GM23338 (cell line): ENCODE measurements around the gene BDH1.

ENCODE experiments used
- EZH2 ChIP-seq: fragments of 200-600 bp; sonication (generic); IDR thresholded peaks from one replicate; pipeline ENCODE4 v1.8.0; 2017; ENCODE audit warnings: antibody characterized with exemption, mild to moderate bottlenecking, low read depth; ENCODE audit not compliant: unreplicated experiment
- ZNF114 ChIP-seq: fragments of 250-450 bp; sonication (Bioruptor Pico); IDR thresholded peaks from 2 replicates; pipeline ENCODE4 v1.5.0; 2020; ENCODE audit warnings: mild to moderate bottlenecking, moderate library complexity
- TF ChIP-seq, protein P1 (sequence below), 2 experiments: fragments of 200-600 bp in 1 of 2; sonication (generic) in 1 of 2; conservative IDR thresholded peaks; 2 replicates each; pipeline versions ENCODE4 v1.5.1 to v1.6.1; 2016 to 2017; ENCODE audit warnings: antibody characterized with exemption in 2 of 2, low read depth in 2 of 2, mild to moderate bottlenecking in 2 of 2, moderate library complexity in 1 of 2

DNA sequence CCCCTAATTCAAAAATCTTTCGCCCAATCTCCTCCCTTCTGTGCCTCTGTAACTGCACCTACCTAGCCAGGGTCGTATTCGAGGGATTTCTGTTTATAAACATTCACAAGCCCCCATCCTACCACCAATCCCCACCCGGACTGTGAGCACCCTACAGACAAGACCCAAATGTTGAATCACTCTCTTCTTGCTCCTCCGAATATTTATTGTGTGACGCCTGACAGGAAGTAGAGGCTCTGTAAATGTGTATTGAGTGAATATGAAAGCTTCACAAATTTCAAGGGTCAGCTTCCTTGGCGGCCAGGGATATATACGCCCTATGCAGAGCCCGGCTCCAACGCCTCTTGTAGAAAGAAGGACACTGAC is 1.6 kb downstream of the BDH1 start:
- no peak for TF ChIP-seq EZH2
- TF ChIP-seq, protein P1, sequence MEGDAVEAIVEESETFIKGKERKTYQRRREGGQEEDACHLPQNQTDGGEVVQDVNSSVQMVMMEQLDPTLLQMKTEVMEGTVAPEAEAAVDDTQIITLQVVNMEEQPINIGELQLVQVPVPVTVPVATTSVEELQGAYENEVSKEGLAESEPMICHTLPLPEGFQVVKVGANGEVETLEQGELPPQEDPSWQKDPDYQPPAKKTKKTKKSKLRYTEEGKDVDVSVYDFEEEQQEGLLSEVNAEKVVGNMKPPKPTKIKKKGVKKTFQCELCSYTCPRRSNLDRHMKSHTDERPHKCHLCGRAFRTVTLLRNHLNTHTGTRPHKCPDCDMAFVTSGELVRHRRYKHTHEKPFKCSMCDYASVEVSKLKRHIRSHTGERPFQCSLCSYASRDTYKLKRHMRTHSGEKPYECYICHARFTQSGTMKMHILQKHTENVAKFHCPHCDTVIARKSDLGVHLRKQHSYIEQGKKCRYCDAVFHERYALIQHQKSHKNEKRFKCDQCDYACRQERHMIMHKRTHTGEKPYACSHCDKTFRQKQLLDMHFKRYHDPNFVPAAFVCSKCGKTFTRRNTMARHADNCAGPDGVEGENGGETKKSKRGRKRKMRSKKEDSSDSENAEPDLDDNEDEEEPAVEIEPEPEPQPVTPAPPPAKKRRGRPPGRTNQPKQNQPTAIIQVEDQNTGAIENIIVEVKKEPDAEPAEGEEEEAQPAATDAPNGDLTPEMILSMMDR (conservative IDR thresholded peaks at IDR 0.05; ENCODE audit: low read depth in 2 of 2) = no peak
- no peak for TF ChIP-seq ZNF114 (CRISPR knock-in tag)
